NCI-H146 treated with DMSO at 0.1 percent for 48 hours (cell line): Measurements from ENCODE around the gene TNFRSF14.

Experiments
- DNase-seq: peaks from one replicate; lab custom pipeline; 2025; ENCODE audit not compliant: unreplicated experiment; lab: John Stamatoyannopoulos, UW

TNFRSF14 gene

GRCh38 chr1:2556277-2556677, at the start of gene TNFRSF14:
Gene TNFRSF14, plus strand, starts transcription at chr1:2556371. Its CDS starts 294 bp downstream, at chr1:2556665.
- peak; percentile 3 for DNase-seq

- DNase-seq, result no peak
Measured at GRCh38 chr1:2506901-2507565, 49.1 kb upstream of the TNFRSF14 start.

- no peak for DNase-seq
Measured at GRCh38 chr1:2507744-2508155, 48.4 kb upstream of the TNFRSF14 start.

- DNase-seq, result no peak
Measured at GRCh38 chr1:2508180-2508579, 48.0 kb upstream of the TNFRSF14 start.

GRCh38 chr1:2508751-2509150, 47.4 kb upstream of the TNFRSF14 start:
- DNase-seq, result no peak

- DNase-seq, result no peak
Measured at GRCh38 chr1:2509589-2509988, 46.6 kb upstream of the TNFRSF14 start.

- DNase-seq, result no peak
Measured at GRCh38 chr1:2510366-2511155, 45.6 kb upstream of the TNFRSF14 start.

GRCh38 chr1:2512862-2513421, 43.2 kb upstream of the TNFRSF14 start:
- no peak for DNase-seq

GRCh38 chr1:2513939-2514652, 42.1 kb upstream of the TNFRSF14 start:
- no peak for DNase-seq

- DNase-seq, result no peak
Measured at GRCh38 chr1:2514863-2515762, 41.1 kb upstream of the TNFRSF14 start.

GRCh38 chr1:2515763-2516080, 40.4 kb upstream of the TNFRSF14 start:
- no peak for DNase-seq

- no peak for DNase-seq
Measured at GRCh38 chr1:2516124-2516523, 40.0 kb upstream of the TNFRSF14 start.

GRCh38 chr1:2516946-2517345, 39.2 kb upstream of the TNFRSF14 start:
- no peak for DNase-seq

GRCh38 chr1:2517966-2518365, 38.2 kb upstream of the TNFRSF14 start:
- DNase-seq, result no peak

GRCh38 chr1:2518528-2518927, 37.6 kb upstream of the TNFRSF14 start:
- DNase-seq, result no peak

- no peak for DNase-seq
Measured at GRCh38 chr1:2519029-2519685, 37.0 kb upstream of the TNFRSF14 start.

- DNase-seq, result no peak
Measured at GRCh38 chr1:2519729-2520128, 36.4 kb upstream of the TNFRSF14 start.

- no peak for DNase-seq
Measured at GRCh38 chr1:2520206-2520605, 36.0 kb upstream of the TNFRSF14 start.

GRCh38 chr1:2520806-2521205, 35.4 kb upstream of the TNFRSF14 start:
- DNase-seq, result no peak

- no peak for DNase-seq
Measured at GRCh38 chr1:2522230-2522629, 33.9 kb upstream of the TNFRSF14 start.
